HL-60 (cell line): ENCODE measurements around the gene KCNQ1.

Experiments used
- DNase-seq, 2 experiments: peaks; one replicate each; pipeline ENCODE4 v3.0.0-alpha.2; 2010 to 2020; ENCODE audit warnings: low read depth in 1 of 2, low spot score in 1 of 2
- H3K27ac ChIP-seq: fragments of 250-450 bp; sonication (Bioruptor Pico); replicated peaks from 2 replicates; pipeline ENCODE4 v1.5.1; 2020; ENCODE audit warnings: mild to moderate bottlenecking, moderate library complexity
- H3K27me3 ChIP-seq: fragments of 250-450 bp; sonication (Bioruptor Pico); 2 replicates; pipeline ENCODE4 v1.5.1; 2021; ENCODE audit warnings: mild to moderate bottlenecking, moderate library complexity; ENCODE audit not compliant: insufficient read depth, poor library complexity, severe bottlenecking
- H3K4me3 ChIP-seq: replicated peaks from 2 replicates; pipeline ENCODE4 v1.5.1; 2011; ENCODE audit warnings: mild to moderate bottlenecking, control low read depth, low read length; ENCODE audit not compliant: insufficient read depth
- CTCF ChIP-seq: IDR thresholded peaks from one replicate; pipeline ENCODE4 v1.5.1; 2011; ENCODE audit warnings: low read length, control low read depth, inconsistent platforms; ENCODE audit not compliant: insufficient read depth
- GABPA ChIP-seq: IDR thresholded peaks from 2 replicates; pipeline ENCODE4 v1.6.1; 2012; ENCODE audit warnings: low read depth
- POLR2AphosphoS5 ChIP-seq: IDR thresholded peaks from 2 replicates; pipeline ENCODE4 v1.6.1; 2012; ENCODE audit warnings: low read depth
- REST ChIP-seq: IDR thresholded peaks from 2 replicates; pipeline ENCODE4 v1.6.1; 2012; ENCODE audit warnings: low read depth; ENCODE audit not compliant: insufficient replicate concordance
- SPI1 ChIP-seq: IDR thresholded peaks from 2 replicates; pipeline ENCODE4 v1.6.1; 2012; ENCODE audit warnings: low read depth, mild to moderate bottlenecking, borderline replicate concordance

Gene KCNQ1

DNA sequence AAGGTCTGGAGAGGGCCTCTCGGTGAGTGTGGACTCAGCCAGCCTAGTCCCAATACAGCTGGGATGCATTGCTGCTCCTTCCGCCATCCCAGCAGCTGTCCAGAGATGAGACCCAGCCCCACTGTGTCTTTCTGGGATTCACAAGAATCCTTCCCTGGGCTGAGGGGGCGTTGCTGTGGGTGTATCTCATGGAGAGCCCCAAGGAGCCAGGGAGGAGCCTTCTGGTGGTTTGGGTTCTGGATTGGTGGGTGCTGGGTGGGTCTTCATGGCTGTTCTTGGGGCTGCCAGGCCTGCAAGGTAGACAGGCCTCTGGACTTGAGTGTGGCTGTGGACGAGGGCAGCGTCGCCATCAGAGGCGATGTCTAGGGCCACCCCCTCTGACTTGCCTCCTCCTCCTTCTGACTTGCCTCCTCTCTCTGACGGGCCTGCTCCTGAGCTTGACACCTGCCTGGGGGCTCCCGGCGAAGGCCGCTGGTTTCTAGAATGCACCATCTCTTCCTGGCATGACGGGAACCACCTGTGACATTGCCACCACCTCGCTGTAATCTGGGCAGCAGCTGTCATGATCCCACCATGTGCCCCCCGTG is 17.2 kb downstream of the KCNQ1 start:
- no peak for DNase-seq
- TF ChIP-seq GABPA (no peak), REST (no peak), SPI1 (no peak), CTCF (no peak)
- Histone ChIP-seq H3K27ac (no peak overlapping the region), H3K4me3 (no peak overlapping the region), H3K27me3 (peaks cover 2% of the 10 kb centered on the region)

DNA sequence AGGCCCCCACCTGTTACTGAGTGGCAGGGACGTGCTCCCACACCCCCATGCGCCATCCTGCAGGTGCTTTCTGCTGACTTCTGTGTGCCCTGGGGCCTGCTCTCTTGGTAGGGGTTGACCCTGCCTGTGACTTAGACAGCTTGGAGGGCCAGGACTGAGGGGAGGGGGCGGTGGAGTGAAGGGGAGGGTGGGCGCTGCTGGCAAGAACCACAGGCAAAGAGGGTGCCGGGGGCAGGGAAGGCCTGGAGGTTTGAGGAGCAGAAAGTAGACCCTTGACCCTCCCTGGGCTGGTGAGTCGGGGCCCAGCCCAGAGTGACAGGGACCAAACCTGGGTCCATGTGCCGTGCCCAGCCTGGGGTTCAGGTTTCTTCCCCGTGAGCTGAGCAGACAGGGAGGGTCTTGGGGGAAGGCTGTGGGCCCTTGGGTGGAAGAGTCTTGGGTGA is 17.8 kb downstream of the KCNQ1 start:
- TF ChIP-seq REST, result no peak
- DNase-seq, result no peak
- Histone ChIP-seq H3K27me3 (peaks cover 2% of the 10 kb centered on the region), H3K4me3 (no peak overlapping the region), H3K27ac (no peak overlapping the region)

DNA sequence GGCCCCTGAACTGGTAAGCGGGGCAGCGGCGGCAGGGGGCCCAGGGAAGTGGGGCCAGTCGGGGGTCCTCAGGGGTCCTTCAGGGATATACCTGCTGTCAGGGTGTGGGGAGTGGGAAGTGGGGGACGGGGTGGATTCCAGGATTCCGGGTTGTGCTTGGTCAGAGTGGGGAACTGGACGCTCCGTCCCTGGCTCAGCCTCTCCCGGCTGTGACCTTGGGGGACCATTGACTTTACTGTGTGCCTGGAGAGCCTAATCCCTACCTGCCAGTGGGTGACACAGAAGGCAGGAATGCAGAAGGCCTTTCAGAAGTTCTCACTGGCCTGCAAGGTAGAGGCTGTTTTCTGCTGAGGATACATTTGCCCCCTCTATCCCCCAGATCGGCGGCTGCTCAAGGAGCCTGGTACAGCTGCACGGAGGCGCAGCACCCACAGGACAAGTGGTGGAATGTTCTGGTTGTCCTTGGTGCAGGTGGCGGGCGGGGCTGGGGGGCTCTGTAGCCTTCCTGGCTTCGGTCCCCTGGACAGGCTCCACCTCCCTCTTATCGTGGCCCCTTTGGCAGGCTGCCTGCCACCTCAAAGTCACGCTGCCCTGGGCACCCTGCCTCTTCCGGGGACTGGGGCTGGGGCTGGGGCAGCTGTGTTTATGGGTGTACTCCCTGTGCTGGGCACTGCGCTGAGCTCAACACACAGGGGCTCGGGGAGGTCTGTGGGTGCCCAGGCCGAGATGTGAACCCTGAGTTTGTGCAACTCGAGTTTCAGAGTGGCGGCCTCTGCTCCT is 18.4 kb downstream of the KCNQ1 start:
- H3K27me3 ChIP-seq, result peaks cover 2% of the 10 kb centered on the region
- H3K4me3 ChIP-seq, result no peak overlapping the region
- DNase-seq, result peak in 1 of 2 experiments; percentile 9
- no peak overlapping the region for H3K27ac ChIP-seq
- TF ChIP-seq GABPA, result no peak
- no peak for TF ChIP-seq SPI1
- no peak for TF ChIP-seq POLR2AphosphoS5
- TF ChIP-seq REST, result no peak

DNA sequence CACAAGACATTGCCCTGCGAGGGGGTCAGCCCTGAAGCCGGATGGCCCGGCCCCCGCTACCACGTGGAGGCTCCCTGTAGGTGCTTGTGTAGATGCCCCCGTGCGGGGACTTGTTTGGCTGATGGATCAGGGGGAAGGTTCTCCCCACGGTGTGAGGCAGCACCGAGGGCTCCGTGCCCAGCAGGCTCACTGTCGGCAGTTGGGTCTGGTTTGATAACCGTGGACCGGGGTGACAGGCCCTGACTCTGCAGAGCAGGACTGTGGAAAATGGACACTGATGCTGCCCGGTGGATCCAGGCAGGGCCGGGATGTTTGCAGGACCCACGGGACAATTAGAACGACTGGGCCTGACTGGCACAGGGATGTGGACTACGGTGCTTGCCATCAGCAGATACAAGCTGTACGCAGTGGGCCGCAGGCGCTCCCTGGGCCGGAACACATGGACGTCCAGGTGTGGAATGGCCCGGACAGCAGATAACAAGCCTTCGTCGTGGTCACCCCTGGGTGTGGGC is 19.0 kb downstream of the KCNQ1 start:
- peaks cover 2% of the 10 kb centered on the region for H3K27me3 ChIP-seq
- DNase-seq, result no peak
- TF ChIP-seq SPI1, result no peak
- no peak for TF ChIP-seq CTCF
- TF ChIP-seq REST, result no peak
- no peak for TF ChIP-seq POLR2AphosphoS5
- no peak for TF ChIP-seq GABPA
- no peak overlapping the region for H3K27ac ChIP-seq
- H3K4me3 ChIP-seq, result no peak overlapping the region
